Stomach (tissue), 4 donors: Measurements from ENCODE around the gene SLC44A2.

Experiments used
- POLR2A ChIP-seq, 4 donors: fragments of 450-650 bp; IDR thresholded peaks; one replicate each; pipeline ENCODE4 v1.6.1; 2016; ENCODE audit warnings: antibody characterized with exemption in 4 of 4, control low read depth in 2 of 4, mild to moderate bottlenecking in 1 of 4, moderate library complexity in 1 of 4
- POLR2AphosphoS5 ChIP-seq, 3 donors: sonication (generic); formaldehyde crosslinking; IDR thresholded peaks; one replicate each; pipeline ENCODE4 v1.6.1; 2016; ENCODE audit warnings: antibody characterized with exemption in 3 of 3
- TF ChIP-seq, protein P1 (sequence below), 7 experiments: fragments of 450-650 bp in 4 of 7; fragments of 200-600 bp in 3 of 7; sonication (generic) in 3 of 7; IDR thresholded peaks; one replicate each; pipeline ENCODE4 v1.5.1; 2016 to 2019; ENCODE audit warnings: antibody characterized with exemption in 7 of 7, control low read depth in 2 of 7, mild to moderate bottlenecking in 1 of 7

DNA sequence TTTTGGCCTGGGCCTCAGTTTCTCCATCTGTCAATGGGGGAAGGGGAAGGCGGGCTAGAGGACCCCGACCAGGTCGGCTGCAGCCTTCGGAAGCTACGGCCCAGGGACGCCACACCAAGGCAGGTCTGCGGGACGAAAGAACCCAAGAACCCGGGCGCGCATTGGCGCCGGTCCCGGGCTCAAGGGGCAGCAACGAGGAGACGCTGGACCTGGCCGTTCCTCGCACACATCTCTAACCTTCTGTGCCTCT lies 28.1 kb downstream of the SLC44A2 start:
- TF ChIP-seq POLR2AphosphoS5 (IDR thresholded peaks at IDR 0.05) = no peak
- TF ChIP-seq, protein P1, sequence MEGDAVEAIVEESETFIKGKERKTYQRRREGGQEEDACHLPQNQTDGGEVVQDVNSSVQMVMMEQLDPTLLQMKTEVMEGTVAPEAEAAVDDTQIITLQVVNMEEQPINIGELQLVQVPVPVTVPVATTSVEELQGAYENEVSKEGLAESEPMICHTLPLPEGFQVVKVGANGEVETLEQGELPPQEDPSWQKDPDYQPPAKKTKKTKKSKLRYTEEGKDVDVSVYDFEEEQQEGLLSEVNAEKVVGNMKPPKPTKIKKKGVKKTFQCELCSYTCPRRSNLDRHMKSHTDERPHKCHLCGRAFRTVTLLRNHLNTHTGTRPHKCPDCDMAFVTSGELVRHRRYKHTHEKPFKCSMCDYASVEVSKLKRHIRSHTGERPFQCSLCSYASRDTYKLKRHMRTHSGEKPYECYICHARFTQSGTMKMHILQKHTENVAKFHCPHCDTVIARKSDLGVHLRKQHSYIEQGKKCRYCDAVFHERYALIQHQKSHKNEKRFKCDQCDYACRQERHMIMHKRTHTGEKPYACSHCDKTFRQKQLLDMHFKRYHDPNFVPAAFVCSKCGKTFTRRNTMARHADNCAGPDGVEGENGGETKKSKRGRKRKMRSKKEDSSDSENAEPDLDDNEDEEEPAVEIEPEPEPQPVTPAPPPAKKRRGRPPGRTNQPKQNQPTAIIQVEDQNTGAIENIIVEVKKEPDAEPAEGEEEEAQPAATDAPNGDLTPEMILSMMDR (IDR thresholded peaks at IDR 0.05) = no peak
- TF ChIP-seq POLR2A (IDR thresholded peaks at IDR 0.05) = no peak
